Body of pancreas (tissue), 4 donors: ENCODE results near the gene ADORA2B. TPM values are rescaled to one million over a fixed set of nuclear protein-coding genes. Genes with fewer than 3 reads are reported as not detected.

Experiments used
- ATAC-seq: fragments of 150-250 bp; one replicate; pipeline ENCODE4 v1.9.1; 2016
- DNase-seq, 4 donors: peaks; one replicate each; pipeline ENCODE4 v3.0.0-alpha.2; 2019
- H3K27ac ChIP-seq, 4 donors: fragments of 200-600 bp; sonication (generic); 1 replicate in 3 of 4; 2 replicates in 1 of 4; pipeline versions ENCODE4 v1.5.1 to v1.6.1; 2016 to 2019; ENCODE audit warnings: mild to moderate bottlenecking in 1 of 4, mixed read lengths in 1 of 4, moderate library complexity in 1 of 4
- H3K27me3 ChIP-seq, 2 donors: fragments of 200-600 bp; sonication (generic); one replicate each; pipeline ENCODE4 v1.6.0; 2016; ENCODE audit warnings: mild to moderate bottlenecking in 1 of 2
- H3K36me3 ChIP-seq, 2 donors: fragments of 200-600 bp; sonication (generic); replicated peaks in 1 of 2; 2 replicates each; pipeline ENCODE4 v1.5.1; 2016; ENCODE audit warnings: low read depth in 2 of 2; ENCODE audit not compliant: insufficient read depth in 1 of 2
- H3K4me1 ChIP-seq: fragments of 200-600 bp; sonication (generic); one replicate; pipeline ENCODE4 v1.6.0; 2016
- H3K4me3 ChIP-seq, 2 donors: fragments of 200-600 bp; sonication (generic); 1 replicate in 1 of 2; 2 replicates in 1 of 2; pipeline ENCODE4 v1.5.1; 2016 to 2019
- H3K9me3 ChIP-seq, 3 donors: fragments of 200-600 bp; sonication (generic); 1 replicate in 2 of 3; 2 replicates in 1 of 3; pipeline ENCODE4 v1.5.1; 2016
- CTCF ChIP-seq, 7 experiments: fragments of 450-650 bp in 4 of 7; fragments of 200-600 bp in 3 of 7; sonication (generic) in 3 of 7; IDR thresholded peaks; one replicate each; pipeline ENCODE4 v1.5.1; 2016 to 2019; ENCODE audit warnings: antibody characterized with exemption in 7 of 7
- POLR2A ChIP-seq, 3 donors: fragments of 450-650 bp; IDR thresholded peaks; one replicate each; pipeline ENCODE4 v1.6.1; 2016; ENCODE audit warnings: antibody characterized with exemption in 3 of 3, mild to moderate bottlenecking in 2 of 3
- WGBS, 2 donors: methylation state at CpG; one replicate each; pipeline ENCODE4 v1.1.5; 2017; 5-methylcytosine and 5-hydroxymethylcytosine counted together
- intact Hi-C: fragments of 100-400 bp; cut with DNase I; formaldehyde crosslinking; loops from one replicate; pipeline ENCODE4 v1.15.1; 2023
- total RNA-seq, 2 donors: library from RNA; depleted of rRNA; stranded (reverse); fragments of >200 nt; gene quantifications; one replicate each; pipeline ENCODE4 v1.1.0, GENCODE V29; 2016

Gene ADORA2B
- total RNA-seq, 2 donors from 2014 or later: 1.3 to 1.8 TPM

DNA sequence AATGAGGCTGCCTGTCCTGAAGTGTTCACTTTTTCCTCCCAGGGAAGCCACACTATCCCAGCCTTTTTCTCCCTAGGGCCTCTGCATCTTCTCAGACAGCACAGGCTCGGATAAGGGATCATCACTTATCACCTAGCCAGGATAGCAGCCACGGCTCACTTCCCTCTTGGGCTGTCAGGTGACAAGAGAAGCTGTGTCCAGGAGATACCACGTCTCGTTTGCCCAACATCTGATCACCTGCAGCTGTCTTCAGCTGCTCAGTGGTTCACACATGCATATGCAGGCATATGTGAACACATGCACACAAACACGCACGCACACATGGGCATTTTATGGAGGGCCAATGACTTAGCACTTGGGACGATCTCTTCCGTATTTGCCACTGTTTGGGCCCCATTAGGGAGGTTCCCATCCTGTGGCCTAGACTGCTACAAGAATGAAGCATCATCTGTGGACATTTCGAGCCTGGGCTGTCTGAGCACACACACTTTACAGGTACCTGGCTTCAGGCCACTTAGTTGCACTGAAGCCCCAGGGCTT is 32.4 kb upstream of the ADORA2B start:
- Histone ChIP-seq H3K4me3 (no peak overlapping the region), H3K9me3 (no peaks in the 10 kb centered on the region), H3K27me3 (no peaks in the 10 kb centered on the region), H3K4me1 (peaks cover 7% of the 10 kb centered on the region), H3K36me3 (no peaks in the 10 kb centered on the region), H3K27ac (no peak overlapping the region)
- ATAC-seq (no peak), DNase-seq (no peak)
- 87 to 89% methylated on average over 8 to 9 of the region's 9 CpGs for WGBS, 2 donors
- intact Hi-C loops: no loop called here
- TF ChIP-seq CTCF (IDR thresholded peaks at IDR 0.05): no peak

- H3K27me3 ChIP-seq: no peaks in the 10 kb centered on the region
- H3K4me3 ChIP-seq: no peak overlapping the region
- no peak for ATAC-seq
- intact Hi-C loops: no loop called here
- H3K36me3 ChIP-seq: no peaks in the 10 kb centered on the region
- H3K4me1 ChIP-seq: peaks cover 18% of the 10 kb centered on the region
- WGBS, 2 donors: 72 to 78% methylated on average over 3 of the region's 3 CpGs
- no peak overlapping the region for H3K27ac ChIP-seq
- H3K9me3 ChIP-seq: no peaks in the 10 kb centered on the region
- DNase-seq: no peak
- no peak for TF ChIP-seq CTCF (IDR thresholded peaks at IDR 0.05)
- no peak for TF ChIP-seq POLR2A (IDR thresholded peaks at IDR 0.05)
Observed at GRCh38 chr17:15913826-15914225, 31.1 kb upstream of the ADORA2B start.

GRCh38 chr17:15914400-15915170 is 30.3 kb upstream of the ADORA2B start:
- no peaks in the 10 kb centered on the region for H3K36me3 ChIP-seq
- 77 to 93% methylated on average over 6 of the region's 6 CpGs for WGBS, 2 donors
- ATAC-seq (no peak), DNase-seq (no peak)
- no peak overlapping the region for H3K27ac ChIP-seq
- no peak overlapping the region for H3K4me3 ChIP-seq
- intact Hi-C loops: no loop called here
- H3K9me3 ChIP-seq: no peaks in the 10 kb centered on the region
- peaks cover 18% of the 10 kb centered on the region for H3K4me1 ChIP-seq
- no peak for TF ChIP-seq POLR2A (IDR thresholded peaks at IDR 0.05)
- no peak for TF ChIP-seq CTCF (IDR thresholded peaks at IDR 0.05)
- H3K27me3 ChIP-seq: no peaks in the 10 kb centered on the region

- 83 to 90% methylated on average over 2 to 6 of the region's 6 CpGs for WGBS, 2 donors
- intact Hi-C loops: no loop called here
Observed at GRCh38 chr17:15915961-15916360, 29.0 kb upstream of the ADORA2B start.

GRCh38 chr17:15917021-15917437 is 27.9 kb upstream of the ADORA2B start:
- peak; percentile 19 for ATAC-seq
- Histone ChIP-seq H3K36me3 (no peaks in the 10 kb centered on the region), H3K4me3 (no peak overlapping the region), H3K27me3 (no peaks in the 10 kb centered on the region), H3K9me3 (no peaks in the 10 kb centered on the region), H3K27ac (no peak overlapping the region), H3K4me1 (peaks cover 15% of the 10 kb centered on the region)
- no peak for TF ChIP-seq CTCF (IDR thresholded peaks at IDR 0.05)
- TF ChIP-seq POLR2A (IDR thresholded peaks at IDR 0.05): no peak
- DNase-seq: no peak
- intact Hi-C loops: no loop called here
- 48 to 83% methylated on average over 7 to 18 of the region's 20 CpGs for WGBS, 2 donors

More at GRCh38 chr17:15915961-15916360, 29.0 kb upstream of the ADORA2B start:
- no peaks in the 10 kb centered on the region for H3K36me3 ChIP-seq
- no peak for TF ChIP-seq POLR2A (IDR thresholded peaks at IDR 0.05)
- no peak overlapping the region for H3K27ac ChIP-seq
- H3K4me3 ChIP-seq: no peak overlapping the region
- no peaks in the 10 kb centered on the region for H3K27me3 ChIP-seq
- peaks cover 15% of the 10 kb centered on the region for H3K4me1 ChIP-seq
- ATAC-seq (no peak), DNase-seq (no peak)
- no peaks in the 10 kb centered on the region for H3K9me3 ChIP-seq
